HG03565 (cell line): ENCODE measurements around the gene RBMY1D.
"Not testable (repeated sequence)": the region's sequence is repeated elsewhere in the genome, so short reads cannot be mapped to it uniquely, and the experiment has no call there.

Source experiments
- ATAC-seq: cut with Tn5 transposase; IDR thresholded peaks from one replicate; pipeline ENCODE4 v1.9.1; 2021; ENCODE audit warnings: mild to moderate bottlenecking, moderate library complexity; ENCODE audit not compliant: unreplicated experiment

The RBMY1D gene

GRCh38 chrY:21894426-21894825 lies at the start of gene RBMY1D:
TSS of gene RBMY1D (minus strand) at chrY:21894526. CDS start at chrY:21892513, 2,013 bp downstream.
- not testable (repeated sequence) for ATAC-seq

DNA sequence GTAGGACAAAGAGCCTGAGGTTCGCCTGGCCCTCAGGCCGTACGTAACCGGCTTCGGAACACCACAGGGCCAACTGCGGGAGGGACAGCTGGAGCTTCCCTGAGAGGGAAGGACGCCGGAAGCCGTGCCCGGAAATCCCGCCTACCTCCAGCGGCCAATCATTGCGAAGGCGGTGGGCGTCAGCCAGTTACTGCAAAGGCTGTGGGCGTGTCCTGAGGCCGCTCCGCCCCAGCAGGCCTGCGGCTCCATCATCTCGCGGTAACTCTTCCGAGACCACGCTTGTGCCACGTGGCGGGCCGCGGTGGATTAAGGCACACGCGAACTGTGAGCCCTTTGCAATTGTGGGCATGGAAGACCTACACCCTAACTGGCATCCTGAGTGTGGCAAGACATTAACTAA lies 23.6 kb upstream of the RBMY1D start, which contains the start of gene RBMY1E:
TSS of gene RBMY1E (minus strand) at position 101 of the 400 bp plus-strand sequence. CDS start 1,978 bp downstream, outside the sequence.
- ATAC-seq = not testable (repeated sequence)

- ATAC-seq = peak; percentile 92
Observed at GRCh38 chrY:21869407-21870076, 24.8 kb downstream of the RBMY1D start.

GRCh38 chrY:21845481-21845880 lies 48.8 kb downstream of the RBMY1D start:
- no peak for ATAC-seq

- ATAC-seq = no peak
Observed at GRCh38 chrY:21842090-21842489, 52.2 kb downstream of the RBMY1D start.

DNA sequence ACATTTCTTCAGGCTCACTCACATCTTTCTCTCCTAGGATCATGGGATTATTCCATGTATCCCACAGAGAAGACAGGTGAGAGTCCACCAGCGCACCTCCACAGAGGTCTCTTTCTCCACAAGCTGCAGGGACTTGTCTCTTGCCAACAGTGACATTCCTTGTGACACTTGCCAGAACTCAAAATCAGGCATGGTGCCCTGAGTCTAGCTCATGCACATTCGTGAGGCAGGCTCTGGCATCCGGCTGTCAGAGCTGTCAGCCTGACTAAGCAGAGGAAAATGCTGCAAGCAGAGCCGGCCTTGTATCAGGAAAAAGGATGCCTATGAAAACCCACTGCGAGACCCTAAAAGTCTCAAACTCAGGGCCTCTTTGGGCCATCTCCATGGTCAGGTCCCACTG lies 54.8 kb downstream of the RBMY1D start:
- no peak for ATAC-seq

- no peak for ATAC-seq
Observed at GRCh38 chrY:21836343-21836742, 58.0 kb downstream of the RBMY1D start.

- ATAC-seq = no peak
Observed at GRCh38 chrY:21835052-21835451, 59.3 kb downstream of the RBMY1D start.
